RWPE2 (cell line): Measurements from ENCODE around the gene ZAR1.

Source experiments
- ATAC-seq: fragments of 200-7000 bp; cut with Tn5 transposase; 3 replicates; pipeline ENCODE4 v1.9.1; 2021; ENCODE audit warnings: low read depth
- DNase-seq: peaks from one replicate; pipeline ENCODE4 v3.0.0-alpha.2; 2020; ENCODE audit warnings: low spot score
- H3K27ac ChIP-seq: fragments of 450-650 bp; 2 replicates; pipeline ENCODE4 v1.5.1; 2017; ENCODE audit warnings: mild to moderate bottlenecking; ENCODE audit not compliant: poor library complexity, severe bottlenecking
- H3K27me3 ChIP-seq: fragments of 250-450 bp; sonication (Bioruptor Pico); 2 replicates; pipeline ENCODE4 v1.5.1; 2021; ENCODE audit warnings: mild to moderate bottlenecking, moderate library complexity; ENCODE audit not compliant: insufficient read depth, poor library complexity, severe bottlenecking
- H3K36me3 ChIP-seq: fragments of 250-450 bp; sonication (Bioruptor Pico); 2 replicates; pipeline ENCODE4 v1.5.1; 2020; ENCODE audit warnings: low read depth, mild to moderate bottlenecking, moderate library complexity
- H3K4me1 ChIP-seq: fragments of 250-450 bp; sonication (Bioruptor Pico); 2 replicates; pipeline ENCODE4 v1.5.1; 2021; ENCODE audit warnings: mild to moderate bottlenecking, moderate library complexity; ENCODE audit not compliant: insufficient read depth, poor library complexity, severe bottlenecking
- H3K4me3 ChIP-seq: fragments of 250-450 bp; sonication (Bioruptor Pico); 2 replicates; pipeline ENCODE4 v1.5.1; 2021; ENCODE audit warnings: mild to moderate bottlenecking, moderate library complexity; ENCODE audit not compliant: severe bottlenecking
- H3K9me3 ChIP-seq: fragments of 250-450 bp; sonication (Bioruptor Pico); 2 replicates; pipeline ENCODE4 v1.5.1; 2021; ENCODE audit warnings: mild to moderate bottlenecking, moderate library complexity; ENCODE audit not compliant: severe bottlenecking
- TF ChIP-seq, protein P1 (sequence below): fragments of 450-650 bp; IDR thresholded peaks from one replicate; pipeline ENCODE4 v1.5.1; 2017; ENCODE audit warnings: mild to moderate bottlenecking, moderate library complexity; ENCODE audit not compliant: poor library complexity, severe bottlenecking

The ZAR1 gene

DNA sequence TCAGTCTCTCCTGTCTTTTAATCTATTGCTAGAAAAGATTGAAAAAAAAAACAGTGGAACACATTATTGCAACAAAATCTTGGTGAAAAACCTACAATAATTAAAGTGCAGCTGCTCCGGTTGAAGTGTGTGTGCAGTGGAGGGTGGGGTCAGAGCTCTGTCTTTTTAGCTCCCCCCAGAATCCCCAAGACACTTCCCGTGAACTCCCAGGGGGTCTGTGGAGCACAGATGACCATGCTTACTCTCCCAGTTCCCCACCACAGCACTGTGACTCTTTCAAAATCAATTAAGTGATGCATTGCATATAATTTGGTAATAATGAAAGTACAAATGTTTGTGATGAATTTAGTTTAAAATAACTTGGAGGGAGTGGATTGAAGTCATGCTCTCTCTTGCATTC, 22.6 kb upstream of the ZAR1 start:
- Histone ChIP-seq H3K9me3 (no peaks in the 10 kb centered on the region), H3K4me1 (no peaks in the 10 kb centered on the region)

GRCh38 chr4:48467891-48468290, 22.2 kb upstream of the ZAR1 start:
- H3K9me3 ChIP-seq = no peaks in the 10 kb centered on the region
- no peak overlapping the region for H3K4me3 ChIP-seq
- TF ChIP-seq, protein P1, sequence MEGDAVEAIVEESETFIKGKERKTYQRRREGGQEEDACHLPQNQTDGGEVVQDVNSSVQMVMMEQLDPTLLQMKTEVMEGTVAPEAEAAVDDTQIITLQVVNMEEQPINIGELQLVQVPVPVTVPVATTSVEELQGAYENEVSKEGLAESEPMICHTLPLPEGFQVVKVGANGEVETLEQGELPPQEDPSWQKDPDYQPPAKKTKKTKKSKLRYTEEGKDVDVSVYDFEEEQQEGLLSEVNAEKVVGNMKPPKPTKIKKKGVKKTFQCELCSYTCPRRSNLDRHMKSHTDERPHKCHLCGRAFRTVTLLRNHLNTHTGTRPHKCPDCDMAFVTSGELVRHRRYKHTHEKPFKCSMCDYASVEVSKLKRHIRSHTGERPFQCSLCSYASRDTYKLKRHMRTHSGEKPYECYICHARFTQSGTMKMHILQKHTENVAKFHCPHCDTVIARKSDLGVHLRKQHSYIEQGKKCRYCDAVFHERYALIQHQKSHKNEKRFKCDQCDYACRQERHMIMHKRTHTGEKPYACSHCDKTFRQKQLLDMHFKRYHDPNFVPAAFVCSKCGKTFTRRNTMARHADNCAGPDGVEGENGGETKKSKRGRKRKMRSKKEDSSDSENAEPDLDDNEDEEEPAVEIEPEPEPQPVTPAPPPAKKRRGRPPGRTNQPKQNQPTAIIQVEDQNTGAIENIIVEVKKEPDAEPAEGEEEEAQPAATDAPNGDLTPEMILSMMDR = no peak
- ATAC-seq (no peak), DNase-seq (no peak)
- H3K27ac ChIP-seq = no peak overlapping the region
- no peaks in the 10 kb centered on the region for H3K27me3 ChIP-seq
- H3K4me1 ChIP-seq = no peaks in the 10 kb centered on the region
- H3K36me3 ChIP-seq = no peaks in the 10 kb centered on the region

More for the DNA sequence above, 22.6 kb upstream of the ZAR1 start:
- no peak for DNase-seq
- Histone ChIP-seq H3K36me3 (no peaks in the 10 kb centered on the region), H3K27me3 (no peaks in the 10 kb centered on the region), H3K27ac (no peak overlapping the region), H3K4me3 (no peak overlapping the region)
- TF ChIP-seq, protein P1 = no peak
- no peak for ATAC-seq

DNA sequence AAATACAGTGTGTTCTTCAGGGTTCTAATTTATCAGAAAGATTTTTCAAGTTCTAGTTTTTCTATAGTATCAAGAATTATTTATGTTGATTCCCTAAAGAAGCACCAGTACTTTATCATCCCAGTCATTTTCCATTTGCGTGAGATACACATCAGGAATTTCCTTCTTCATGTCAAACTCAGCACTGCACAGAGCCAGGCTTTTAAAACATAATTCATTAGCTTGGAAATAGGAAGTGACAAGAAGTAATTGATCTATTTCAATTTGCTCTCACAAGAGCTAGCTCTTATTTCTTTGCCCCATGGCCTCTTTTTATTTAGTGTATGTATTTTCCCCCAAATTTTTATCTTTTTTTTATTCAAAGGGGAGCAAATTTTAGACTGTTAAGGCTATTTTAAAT, 19.9 kb upstream of the ZAR1 start:
- ATAC-seq (no peak), DNase-seq (no peak)
- H3K4me1 ChIP-seq = no peaks in the 10 kb centered on the region
- no peaks in the 10 kb centered on the region for H3K9me3 ChIP-seq
- no peak overlapping the region for H3K4me3 ChIP-seq
- TF ChIP-seq, protein P1 = no peak
- H3K27me3 ChIP-seq = no peaks in the 10 kb centered on the region
- H3K36me3 ChIP-seq = no peaks in the 10 kb centered on the region
- no peak overlapping the region for H3K27ac ChIP-seq

- H3K4me3 ChIP-seq = no peak overlapping the region
- ATAC-seq (no peak), DNase-seq (no peak)
- no peaks in the 10 kb centered on the region for H3K9me3 ChIP-seq
- H3K27ac ChIP-seq = no peak overlapping the region
- TF ChIP-seq, protein P1 = no peak
- no peaks in the 10 kb centered on the region for H3K27me3 ChIP-seq
- H3K4me1 ChIP-seq = no peaks in the 10 kb centered on the region
- H3K36me3 ChIP-seq = no peaks in the 10 kb centered on the region
Measured at GRCh38 chr4:48470570-48470969, 19.5 kb upstream of the ZAR1 start.

GRCh38 chr4:48472794-48473193, 17.3 kb upstream of the ZAR1 start:
- Histone ChIP-seq H3K4me3 (no peak overlapping the region), H3K36me3 (no peaks in the 10 kb centered on the region), H3K9me3 (no peaks in the 10 kb centered on the region), H3K27me3 (no peaks in the 10 kb centered on the region), H3K4me1 (no peaks in the 10 kb centered on the region), H3K27ac (no peak overlapping the region)
- ATAC-seq (no peak), DNase-seq (no peak)
- TF ChIP-seq, protein P1 = no peak
